ENCODE measurements around the gene TMEM63C. TPM values are rescaled to one million over a fixed set of nuclear protein-coding genes. Genes with fewer than 3 reads are reported as not detected.
A peak's percentile ranks its signal among the peaks of the same experiment; 100 is the strongest.

The TMEM63C gene
- total RNA-seq, 1 donor from 2014 or later, result 1.5 TPM

- POLR2A ChIA-PET, result no interaction called here
- no peak for DNase-seq
- no peak overlapping the region for H3K4me3 Mint-ChIP-seq
- H3K27me3 Mint-ChIP-seq, result peaks cover 21% of the 10 kb centered on the region
- intact Hi-C loops (cut with micrococcal nuclease), result no loop called here
- no peak for ATAC-seq (ENCODE audit: low read depth)
- H3K27ac Mint-ChIP-seq, result no peak overlapping the region
- TF ChIP-seq CTCF (IDR thresholded peaks at IDR 0.05), result no peak
- H3K4me1 Mint-ChIP-seq, result peaks cover 4% of the 10 kb centered on the region
- no peaks in the 10 kb centered on the region for H3K36me3 Mint-ChIP-seq (ENCODE audit: low read depth)
- CTCF ChIA-PET, result interaction anchor here (1.0 to 1.9 kb wide), 2 partner anchors 103 to 104 kb away, joined by 4 to 5 read pairs; no protein-coding TSS in a partner anchor
- H3K9me3 Mint-ChIP-seq, result no peaks in the 10 kb centered on the region
These were observed 30.7 kb downstream of the TMEM63C start for GRCh38 chr14:77212097-77212870.

- ChIA-PET POLR2A (interaction anchor here (0.6 kb wide), 1 partner anchor 255 kb away, joined by 3 read pairs; no protein-coding TSS in a partner anchor), CTCF (interaction anchor here (1.0 to 1.9 kb wide), 2 partner anchors 102 to 105 kb away, joined by 4 to 5 read pairs; no protein-coding TSS in a partner anchor)
- no peaks in the 10 kb centered on the region for H3K9me3 Mint-ChIP-seq
- TF ChIP-seq CTCF (IDR thresholded peaks at IDR 0.05), result no peak
- no peak overlapping the region for H3K4me3 Mint-ChIP-seq
- intact Hi-C loops (cut with micrococcal nuclease), result no loop called here
- DNase-seq (no peak), ATAC-seq (ENCODE audit: low read depth) (peak; percentile 57)
- no peak overlapping the region for H3K27ac Mint-ChIP-seq
- H3K27me3 Mint-ChIP-seq, result peaks cover 24% of the 10 kb centered on the region
- no peaks in the 10 kb centered on the region for H3K36me3 Mint-ChIP-seq (ENCODE audit: low read depth)
- H3K4me1 Mint-ChIP-seq, result peaks cover 4% of the 10 kb centered on the region
These were observed 31.5 kb downstream of the TMEM63C start for GRCh38 chr14:77212943-77213678.

- POLR2A ChIA-PET, result interaction anchor here (0.6 kb wide), 1 partner anchor 254 kb away, joined by 3 read pairs; no protein-coding TSS in a partner anchor
- intact Hi-C loops (cut with micrococcal nuclease), result no loop called here
- peaks cover 24% of the 10 kb centered on the region for H3K27me3 Mint-ChIP-seq
- no peak overlapping the region for H3K4me3 Mint-ChIP-seq
- CTCF ChIA-PET, result interaction anchor here (1.0 to 1.9 kb wide), 2 partner anchors 102 to 105 kb away, joined by 4 to 5 read pairs; no protein-coding TSS in a partner anchor
- H3K36me3 Mint-ChIP-seq (ENCODE audit: low read depth), result no peaks in the 10 kb centered on the region
- H3K9me3 Mint-ChIP-seq, result no peaks in the 10 kb centered on the region
- peaks cover 4% of the 10 kb centered on the region for H3K4me1 Mint-ChIP-seq
- no peak for ATAC-seq (ENCODE audit: low read depth)
- TF ChIP-seq CTCF (IDR thresholded peaks at IDR 0.05), result no peak
- no peak for DNase-seq
- H3K27ac Mint-ChIP-seq, result no peak overlapping the region
These were observed 32.0 kb downstream of the TMEM63C start for GRCh38 chr14:77213679-77214016.

- ChIA-PET POLR2A (no interaction called here), CTCF (no interaction called here)
- Mint-ChIP-seq H3K4me3 (no peak overlapping the region), H3K36me3 (ENCODE audit: low read depth) (no peaks in the 10 kb centered on the region), H3K27me3 (peaks cover 24% of the 10 kb centered on the region), H3K27ac (no peak overlapping the region), H3K4me1 (peaks cover 4% of the 10 kb centered on the region), H3K9me3 (no peaks in the 10 kb centered on the region)
- ATAC-seq (ENCODE audit: low read depth), result no peak
- intact Hi-C loops (cut with micrococcal nuclease), result no loop called here
- no peak for TF ChIP-seq CTCF (IDR thresholded peaks at IDR 0.05)
- no peak for DNase-seq
These were observed 32.6 kb downstream of the TMEM63C start for GRCh38 chr14:77214216-77214615.

GRCh38 chr14:77217551-77217950 lies 36.0 kb downstream of the TMEM63C start:
- Mint-ChIP-seq H3K4me3 (no peak overlapping the region), H3K27ac (no peak overlapping the region), H3K27me3 (peaks cover 24% of the 10 kb centered on the region), H3K4me1 (peaks cover 4% of the 10 kb centered on the region), H3K9me3 (no peaks in the 10 kb centered on the region), H3K36me3 (ENCODE audit: low read depth) (no peaks in the 10 kb centered on the region)
- ATAC-seq (ENCODE audit: low read depth) (no peak), DNase-seq (no peak)
- intact Hi-C loops (cut with micrococcal nuclease), result no loop called here
- POLR2A ChIA-PET, result no interaction called here
- TF ChIP-seq CTCF (IDR thresholded peaks at IDR 0.05), result no peak
- CTCF ChIA-PET, result no interaction called here

Data from activated B cell treated with CpG ODN at 0.5 μM for 24 hours (primary cell).